H1 (cell line): Measurements from ENCODE around the gene FAM136A. TPM values are rescaled to one million over a fixed set of nuclear protein-coding genes. Genes with fewer than 3 reads are reported as not detected.

Experiments
- CTCF ChIA-PET: fragments of 300-600 bp; sonication (Branson Sonifier 250); formaldehyde crosslinking; loops from one replicate; lab custom pipeline; 2021; ENCODE audit not compliant: partially characterized antibody; lab: Charles Lee
- POLR2A ChIA-PET: fragments of 300-600 bp; sonication (Branson Sonifier 250); formaldehyde crosslinking; loops from one replicate; lab custom pipeline; 2021; ENCODE audit warnings: inconsistent platforms; ENCODE audit not compliant: partially characterized antibody; lab: Charles Lee
- DNase-seq, 2 experiments: peaks; one replicate each; pipeline versions ENCODE4 v3.0.0 to v3.0.0-alpha.2; 2010 to 2022; ENCODE audit warnings: low spot score in 2 of 2, low read depth in 1 of 2, mixed read lengths in 1 of 2
- FAIRE-seq: peaks from 2 replicates; lab custom pipeline; 2011; peaks lifted over from hg19 to GRCh38; lab: Jason Lieb, UNC
- H2AFZ ChIP-seq: 2 replicates; pipeline ENCODE4 v1.8.1; 2012; ENCODE audit warnings: low read length, inconsistent platforms
- H2AK5ac ChIP-seq: 2 replicates; pipeline ENCODE4 v1.6.1; 2013; ENCODE audit warnings: low read depth, low read length
- H2BK120ac ChIP-seq: replicated peaks from 2 replicates; pipeline ENCODE3; 2013; ENCODE audit warnings: low read depth, low read length, inconsistent platforms
- H2BK12ac ChIP-seq: 2 replicates; pipeline ENCODE4 v1.6.1; 2013; ENCODE audit warnings: low read depth, low read length
- H2BK15ac ChIP-seq: 2 replicates; pipeline ENCODE4 v1.6.1; 2013; ENCODE audit warnings: low read length
- H2BK20ac ChIP-seq: 2 replicates; pipeline ENCODE4 v1.6.1; 2013; ENCODE audit warnings: low read length
- H2BK5ac ChIP-seq: 2 replicates; pipeline ENCODE4 v1.6.1; 2013; ENCODE audit warnings: low read depth, low read length
- H3K14ac ChIP-seq: 2 replicates; pipeline ENCODE4 v1.6.1; 2013; ENCODE audit warnings: inconsistent platforms; ENCODE audit not compliant: insufficient read length
- H3K18ac ChIP-seq: 2 replicates; pipeline ENCODE4 v1.6.1; 2013; ENCODE audit warnings: low read length; ENCODE audit errors: extremely low read depth
- H3K23ac ChIP-seq: 2 replicates; pipeline ENCODE4 v1.6.1; 2013; ENCODE audit warnings: inconsistent platforms; ENCODE audit not compliant: insufficient read length
- H3K23me2 ChIP-seq: 2 replicates; pipeline ENCODE4 v1.6.1; 2013; ENCODE audit warnings: low read depth, low read length
- H3K27ac ChIP-seq: 2 replicates; pipeline ENCODE4 v1.6.1; 2011; ENCODE audit warnings: low read depth, low read length, inconsistent platforms
- H3K27me3 ChIP-seq, 4 experiments: replicated peaks in 1 of 4; 1 replicate in 1 of 4; 2 replicates in 3 of 4; pipeline versions ENCODE4 v1.6.1 to v1.8.1; 2011 to 2013; ENCODE audit warnings: low read length in 3 of 4, mild to moderate bottlenecking in 3 of 4, inconsistent platforms in 2 of 4, mixed read lengths in 2 of 4, moderate library complexity in 1 of 4; ENCODE audit not compliant: control insufficient read depth in 3 of 4, insufficient read depth in 3 of 4; ENCODE audit errors: extremely low read depth in 1 of 4
- H3K36me3 ChIP-seq, 4 experiments: 2 replicates each; pipeline versions ENCODE4 v1.6.1 to v1.8.1; 2011 to 2013; ENCODE audit warnings: mild to moderate bottlenecking in 4 of 4, low read length in 3 of 4, moderate library complexity in 2 of 4, control low read depth in 1 of 4, inconsistent platforms in 1 of 4; ENCODE audit not compliant: insufficient read depth in 4 of 4, control insufficient read depth in 2 of 4
- H3K4ac ChIP-seq: replicated peaks from 2 replicates; pipeline ENCODE3; 2013; ENCODE audit warnings: low read length, low read depth, mixed read lengths, inconsistent platforms; ENCODE audit not compliant: insufficient read length
- H3K4me1 ChIP-seq, 4 experiments: replicated peaks in 1 of 4; 1 replicate in 1 of 4; 2 replicates in 3 of 4; pipeline versions ENCODE4 v1.6.1 to v1.8.1; 2011 to 2013; ENCODE audit warnings: low read length in 3 of 4, inconsistent platforms in 2 of 4, mixed read lengths in 1 of 4; ENCODE audit not compliant: insufficient read depth in 4 of 4, control insufficient read depth in 3 of 4
- H3K4me2 ChIP-seq, 2 experiments: 2 replicates each; pipeline versions ENCODE4 v1.6.1 to v1.8.1; 2011 to 2013; ENCODE audit warnings: low read depth in 2 of 2, low read length in 2 of 2, control low read depth in 1 of 2, inconsistent platforms in 1 of 2, mild to moderate bottlenecking in 1 of 2; ENCODE audit not compliant: insufficient read depth in 1 of 2
- H3K4me3 ChIP-seq, 4 experiments: fragments of 200-600, 300-600 bp in 1 of 4; sonication (generic), shearing (Covaris generic), sonication (Bioruptor Twin) in 1 of 4; 2 replicates each; pipeline versions ENCODE4 v1.5.1 to v1.8.1; 2011 to 2016; ENCODE audit warnings: low read length in 4 of 4, low read depth in 3 of 4, control low read depth in 2 of 4, inconsistent platforms in 2 of 4, mild to moderate bottlenecking in 2 of 4, mixed read lengths in 1 of 4, moderate library complexity in 1 of 4; ENCODE audit not compliant: insufficient read depth in 2 of 4; ENCODE audit errors: extremely low read depth in 1 of 4
- H3K56ac ChIP-seq: replicated peaks from 2 replicates; pipeline ENCODE3; 2013; ENCODE audit warnings: low read depth, mild to moderate bottlenecking, mixed read lengths, low read length, inconsistent platforms; ENCODE audit not compliant: insufficient read length
- H3K79me1 ChIP-seq: 2 replicates; pipeline ENCODE4 v1.6.1; 2013; ENCODE audit warnings: low read depth, low read length, control low read depth
- H3K79me2 ChIP-seq, 2 experiments: 2 replicates each; pipeline versions ENCODE4 v1.6.1 to v1.8.1; 2012 to 2013; ENCODE audit warnings: low read length in 2 of 2, mild to moderate bottlenecking in 2 of 2, inconsistent platforms in 1 of 2; ENCODE audit not compliant: insufficient read depth in 2 of 2, control insufficient read depth in 1 of 2
- H3K9ac ChIP-seq, 4 experiments: replicated peaks in 1 of 4; 1 replicate in 1 of 4; 2 replicates in 3 of 4; pipeline versions ENCODE4 v1.6.1 to v1.8.1; 2011 to 2013; ENCODE audit warnings: low read depth in 3 of 4, low read length in 3 of 4, control low read depth in 2 of 4, mild to moderate bottlenecking in 2 of 4, moderate library complexity in 2 of 4, inconsistent platforms in 1 of 4; ENCODE audit errors: extremely low read depth in 1 of 4
- H3K9me3 ChIP-seq, 2 experiments: 2 replicates each; pipeline versions ENCODE4 v1.6.1 to v1.8.1; 2012 to 2013; ENCODE audit warnings: mild to moderate bottlenecking in 2 of 2, moderate library complexity in 2 of 2, control low read depth in 1 of 2, inconsistent platforms in 1 of 2, low read depth in 1 of 2, low read length in 1 of 2, mixed read lengths in 1 of 2; ENCODE audit not compliant: insufficient read depth in 2 of 2
- H4K20me1 ChIP-seq, 2 experiments: replicated peaks in 1 of 2; 2 replicates each; pipeline versions ENCODE3 to v1.8.1; 2011 to 2013; ENCODE audit warnings: inconsistent platforms in 2 of 2, low read length in 2 of 2, mild to moderate bottlenecking in 1 of 2; ENCODE audit not compliant: insufficient read depth in 2 of 2, control insufficient read depth in 1 of 2
- H4K5ac ChIP-seq: 2 replicates; pipeline ENCODE4 v1.6.1; 2013; ENCODE audit warnings: low read length, low read depth, mixed read lengths, inconsistent platforms; ENCODE audit not compliant: insufficient read length
- H4K8ac ChIP-seq: 2 replicates; pipeline ENCODE4 v1.8.0; 2013; ENCODE audit warnings: mild to moderate bottlenecking, moderate library complexity, low read length, inconsistent platforms; ENCODE audit not compliant: insufficient read depth; ENCODE audit errors: extremely low read depth
- H4K91ac ChIP-seq: replicated peaks from 2 replicates; pipeline ENCODE3; 2013; ENCODE audit warnings: low read length, mixed read lengths, inconsistent platforms; ENCODE audit not compliant: insufficient read length
- ASH2L ChIP-seq: fragments of 200-600, 300-600 bp; sonication (generic); IDR thresholded peaks from one replicate; pipeline ENCODE4 v1.7.1; 2017; ENCODE audit warnings: low read length
- JUND ChIP-seq: IDR thresholded peaks from 2 replicates; pipeline ENCODE4 v1.6.1; 2011; ENCODE audit warnings: mild to moderate bottlenecking, improper control_type of control experiment, low read length
- polyA plus RNA-seq, 7 experiments: library from polyadenylated mRNA; depleted of rRNA in 3 of 7; stranded (reverse) in 5 of 7; unstranded in 2 of 7; fragments of >200 nt in 5 of 7; fragments of 200-250 nt in 2 of 7; gene quantifications; 1 replicate in 5 of 7; 2 replicates in 1 of 7; 4 replicates in 1 of 7; pipeline versions ENCODE4 v1.2.1 to v1.2.3, GENCODE V29; 2011 to 2013; ENCODE audit warnings: missing spikeins in 2 of 7, mixed read lengths in 2 of 7
- total RNA-seq: library from RNA; stranded (reverse); fragmentation: NEBNext Ultra II Directional; extraction: Animal tissue kit (Norgen Biotek cat#: 25700); gene quantifications from 2 replicates; pipeline ENCODE4 v1.2.1, GENCODE V29; 2021
- TF ChIP-seq, protein P1 (sequence below): IDR thresholded peaks from 2 replicates; pipeline ENCODE4 v1.6.1; 2012; ENCODE audit warnings: inconsistent platforms

Gene FAM136A
- total and polyA plus RNA-seq, 2 of the 8 experiments (the other 6 are each of a cell fraction or from before 2014, with no cell fraction given): 58.2 to 122 TPM

DNA sequence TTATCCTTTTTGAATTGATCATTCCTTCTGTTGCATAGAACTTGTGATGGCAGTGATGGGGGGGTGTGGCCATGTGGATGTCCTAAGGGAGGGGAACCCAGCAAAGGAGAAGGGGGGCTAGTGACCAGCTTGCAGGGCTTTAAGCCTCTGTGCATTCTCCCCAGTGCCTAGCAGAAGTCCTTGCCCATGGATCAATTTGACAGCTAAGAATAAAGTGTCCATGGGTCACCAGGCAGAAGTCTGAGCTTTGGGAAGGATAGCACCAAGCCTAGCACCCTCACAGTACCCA, 39.6 kb upstream of the FAM136A start:
- no peaks in the 10 kb centered on the region for H3K79me2 ChIP-seq
- H3K9ac ChIP-seq: no peak overlapping the region
- no peaks in the 10 kb centered on the region for H3K23me2 ChIP-seq
- H4K8ac ChIP-seq: no peak overlapping the region
- no peak overlapping the region for H3K27ac ChIP-seq
- no peak overlapping the region for H2AK5ac ChIP-seq
- H3K36me3 ChIP-seq: no peaks in the 10 kb centered on the region
- H3K4me3 ChIP-seq: no peak overlapping the region
- H2BK12ac ChIP-seq: no peak overlapping the region
- no peaks in the 10 kb centered on the region for H4K20me1 ChIP-seq
- H3K4ac ChIP-seq: no peak overlapping the region
- no peak overlapping the region for H3K14ac ChIP-seq
- no peak overlapping the region for H4K91ac ChIP-seq
- no peak for DNase-seq
- H3K4me2 ChIP-seq: no peak overlapping the region
- no peaks in the 10 kb centered on the region for H3K79me1 ChIP-seq
- H4K5ac ChIP-seq: no peak overlapping the region
- H3K56ac ChIP-seq: no peak overlapping the region
- no peak overlapping the region for H2AFZ ChIP-seq
- no peak overlapping the region for H2BK20ac ChIP-seq
- H2BK15ac ChIP-seq: no peak overlapping the region
- POLR2A ChIA-PET: interaction anchor here (1.6 kb wide), 1 partner anchor 37 kb away, joined by 4 read pairs; no protein-coding TSS in a partner anchor
- H2BK5ac ChIP-seq: no peak overlapping the region
- H3K27me3 ChIP-seq: peaks cover 0 to 3% (median 0%) of the 10 kb centered on the region in 4 experiments; a peak in 2 of 7 replicates
- no peak for FAIRE-seq
- H3K9me3 ChIP-seq: no peaks in the 10 kb centered on the region
- no peak overlapping the region for H2BK120ac ChIP-seq
- no peak overlapping the region for H3K18ac ChIP-seq
- H3K23ac ChIP-seq: no peak overlapping the region
- no peaks in the 10 kb centered on the region for H3K4me1 ChIP-seq
- CTCF ChIA-PET: interaction anchor here (0.6 to 5.2 kb wide), 35 partner anchors 9 to 355 kb away, joined by 3 to 67 read pairs (median 6); partner anchors contain the start of gene TGFA
- TF ChIP-seq JUND: no peak
- TF ChIP-seq, protein P1, sequence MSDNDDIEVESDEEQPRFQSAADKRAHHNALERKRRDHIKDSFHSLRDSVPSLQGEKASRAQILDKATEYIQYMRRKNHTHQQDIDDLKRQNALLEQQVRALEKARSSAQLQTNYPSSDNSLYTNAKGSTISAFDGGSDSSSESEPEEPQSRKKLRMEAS: no peak
- TF ChIP-seq ASH2L: no peak
